Neutrophil (primary cell): ENCODE data around the gene CHST8.

Source experiments
- H3K27ac ChIP-seq: fragments of 200-600 bp; sonication (generic); 2 replicates; pipeline ENCODE4 v1.5.1; 2016; ENCODE audit warnings: mild to moderate bottlenecking, moderate library complexity
- H3K27me3 ChIP-seq: fragments of 200-600 bp; sonication (generic); 2 replicates; pipeline ENCODE4 v1.6.0; 2016; ENCODE audit warnings: mild to moderate bottlenecking
- H3K36me3 ChIP-seq: fragments of 200-600 bp; sonication (generic); 2 replicates; pipeline ENCODE4 v1.5.1; 2017
- H3K4me1 ChIP-seq, 2 experiments: fragments of 200-600 bp in 1 of 2; sonication (generic) in 1 of 2; 1 replicate in 1 of 2; 2 replicates in 1 of 2; pipeline versions ENCODE4 v1.5.1 to v1.6.1; 2013 to 2016; ENCODE audit warnings: low read depth in 1 of 2, low read length in 1 of 2, mild to moderate bottlenecking in 1 of 2, moderate library complexity in 1 of 2; ENCODE audit not compliant: control insufficient read depth in 1 of 2, insufficient read depth in 1 of 2
- H3K4me3 ChIP-seq, 2 experiments: fragments of 200-600 bp in 1 of 2; sonication (generic) in 1 of 2; 1 replicate in 1 of 2; 2 replicates in 1 of 2; pipeline ENCODE4 v1.5.1; 2013 to 2016; ENCODE audit warnings: low read depth in 1 of 2, low read length in 1 of 2, mild to moderate bottlenecking in 1 of 2, moderate library complexity in 1 of 2
- H3K9me3 ChIP-seq: fragments of 200-600 bp; sonication (generic); 2 replicates; pipeline ENCODE4 v1.5.1; 2016
- TF ChIP-seq, protein P1 (sequence below): fragments of 200-600 bp; sonication (generic); IDR thresholded peaks from 2 replicates; pipeline ENCODE4 v1.5.1; 2016; ENCODE audit warnings: antibody characterized with exemption

Gene CHST8

DNA sequence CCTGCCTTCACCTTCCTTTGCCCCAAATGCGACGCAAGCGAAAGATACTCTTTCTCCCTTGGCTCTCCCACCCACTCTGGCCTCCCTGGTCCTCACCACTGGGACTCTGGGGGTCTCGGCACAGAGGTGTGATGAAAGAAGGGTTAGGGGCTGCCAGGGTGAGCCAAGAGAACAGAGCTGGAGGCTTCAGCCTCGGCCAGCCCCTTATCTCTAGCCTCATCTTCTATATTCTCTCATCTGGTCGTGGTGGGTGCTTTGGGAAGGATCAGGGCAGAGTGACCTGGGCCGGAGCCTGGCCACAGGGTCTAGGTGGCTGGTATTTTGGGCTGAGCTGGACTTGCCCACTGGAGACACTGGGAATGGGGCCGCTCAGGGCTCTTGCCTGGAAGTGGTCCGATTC lies 103.8 kb downstream of the CHST8 start:
- no peaks in the 10 kb centered on the region for H3K36me3 ChIP-seq
- H3K9me3 ChIP-seq, result no peaks in the 10 kb centered on the region
- TF ChIP-seq, protein P1, sequence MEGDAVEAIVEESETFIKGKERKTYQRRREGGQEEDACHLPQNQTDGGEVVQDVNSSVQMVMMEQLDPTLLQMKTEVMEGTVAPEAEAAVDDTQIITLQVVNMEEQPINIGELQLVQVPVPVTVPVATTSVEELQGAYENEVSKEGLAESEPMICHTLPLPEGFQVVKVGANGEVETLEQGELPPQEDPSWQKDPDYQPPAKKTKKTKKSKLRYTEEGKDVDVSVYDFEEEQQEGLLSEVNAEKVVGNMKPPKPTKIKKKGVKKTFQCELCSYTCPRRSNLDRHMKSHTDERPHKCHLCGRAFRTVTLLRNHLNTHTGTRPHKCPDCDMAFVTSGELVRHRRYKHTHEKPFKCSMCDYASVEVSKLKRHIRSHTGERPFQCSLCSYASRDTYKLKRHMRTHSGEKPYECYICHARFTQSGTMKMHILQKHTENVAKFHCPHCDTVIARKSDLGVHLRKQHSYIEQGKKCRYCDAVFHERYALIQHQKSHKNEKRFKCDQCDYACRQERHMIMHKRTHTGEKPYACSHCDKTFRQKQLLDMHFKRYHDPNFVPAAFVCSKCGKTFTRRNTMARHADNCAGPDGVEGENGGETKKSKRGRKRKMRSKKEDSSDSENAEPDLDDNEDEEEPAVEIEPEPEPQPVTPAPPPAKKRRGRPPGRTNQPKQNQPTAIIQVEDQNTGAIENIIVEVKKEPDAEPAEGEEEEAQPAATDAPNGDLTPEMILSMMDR, result no peak
- no peaks in the 10 kb centered on the region for H3K27me3 ChIP-seq
- H3K27ac ChIP-seq, result no peak overlapping the region
- no peaks in the 10 kb centered on the region for H3K4me1 ChIP-seq
- no peak overlapping the region for H3K4me3 ChIP-seq

DNA sequence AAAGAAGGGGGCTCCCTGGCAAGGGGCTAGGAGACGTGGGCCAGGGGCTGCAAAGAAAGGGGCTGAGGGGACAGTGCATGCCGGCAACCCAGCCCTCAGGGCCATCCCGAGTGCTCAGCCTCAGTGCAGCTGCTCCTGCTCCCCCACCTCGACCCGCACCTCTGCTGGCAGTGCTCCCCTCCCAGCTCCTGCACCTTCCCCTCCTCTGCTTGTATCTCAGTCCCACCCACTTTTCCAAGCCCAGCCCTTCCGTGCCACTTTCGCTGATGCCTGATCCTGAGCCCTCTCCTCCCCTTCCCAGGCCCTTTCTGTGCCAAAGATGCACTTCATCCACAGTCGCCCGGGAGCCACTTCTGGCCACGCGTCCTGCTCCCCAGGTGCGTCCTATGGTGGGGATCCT lies 105.0 kb downstream of the CHST8 start:
- no peak overlapping the region for H3K4me3 ChIP-seq
- H3K27ac ChIP-seq, result no peak overlapping the region
- H3K4me1 ChIP-seq, result no peaks in the 10 kb centered on the region
- TF ChIP-seq, protein P1, result no peak
- H3K27me3 ChIP-seq, result no peaks in the 10 kb centered on the region
- no peaks in the 10 kb centered on the region for H3K36me3 ChIP-seq
- no peaks in the 10 kb centered on the region for H3K9me3 ChIP-seq

DNA sequence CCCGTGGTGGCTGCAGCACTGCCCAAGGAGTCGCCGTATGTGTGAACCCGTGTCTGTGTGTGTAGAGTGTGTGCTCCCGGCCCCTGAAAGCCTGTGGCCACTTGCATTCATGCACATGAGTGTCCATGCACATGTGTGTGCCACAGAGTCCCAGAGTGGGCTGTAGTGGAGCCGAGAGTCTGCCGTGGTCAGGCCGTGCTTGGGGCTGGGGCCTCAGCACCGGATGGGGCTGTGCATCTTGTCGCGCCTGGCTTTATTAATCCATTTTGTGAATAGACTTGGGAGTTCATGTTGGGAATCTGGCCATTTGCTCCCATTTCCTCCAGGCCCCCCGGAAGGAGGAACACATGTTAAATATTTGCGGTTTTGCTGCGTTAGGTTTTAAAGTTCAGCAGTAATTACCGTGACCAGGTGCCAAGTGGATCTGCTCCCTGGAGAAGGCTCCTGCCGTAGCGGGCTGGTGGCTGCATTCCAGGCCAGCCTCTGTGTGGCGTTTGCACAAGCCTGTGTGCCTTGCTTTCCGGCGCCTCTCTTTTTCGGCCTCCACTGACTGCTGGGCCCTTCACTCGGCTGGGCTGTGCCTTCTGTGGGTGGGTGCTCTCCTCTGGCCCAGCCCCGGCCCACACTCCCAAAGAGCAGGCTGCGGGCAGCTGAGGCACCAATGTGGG lies 105.7 kb downstream of the CHST8 start:
- no peaks in the 10 kb centered on the region for H3K27me3 ChIP-seq

DNA sequence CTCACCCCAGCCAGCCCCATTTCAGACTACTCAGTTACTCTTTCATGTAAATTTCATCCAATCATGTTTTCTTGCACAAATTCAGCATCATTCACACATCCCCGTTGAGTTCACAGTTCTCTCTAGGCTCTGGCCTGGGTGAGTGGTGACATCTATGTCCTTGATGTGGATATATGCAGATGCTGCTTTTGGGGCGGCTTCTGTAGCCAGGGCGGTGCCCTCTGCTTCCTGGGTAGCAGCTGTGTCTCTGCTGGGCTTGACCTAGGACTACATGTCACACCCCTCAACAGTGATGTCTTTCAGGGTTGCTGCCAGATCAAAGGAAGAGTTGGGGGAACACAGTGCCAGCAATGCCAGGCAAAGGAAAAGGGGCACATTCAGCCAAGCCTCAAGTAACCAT lies 106.4 kb downstream of the CHST8 start:
- TF ChIP-seq, protein P1, result no peak
- H3K27ac ChIP-seq, result no peak overlapping the region
- no peaks in the 10 kb centered on the region for H3K36me3 ChIP-seq
- no peaks in the 10 kb centered on the region for H3K4me1 ChIP-seq
- H3K4me3 ChIP-seq, result no peak overlapping the region
- H3K27me3 ChIP-seq, result no peaks in the 10 kb centered on the region
- H3K9me3 ChIP-seq, result no peaks in the 10 kb centered on the region

More for the DNA sequence above, 105.7 kb downstream of the CHST8 start:
- no peak overlapping the region for H3K27ac ChIP-seq
- TF ChIP-seq, protein P1, result no peak
- H3K4me3 ChIP-seq, result no peak overlapping the region
- no peaks in the 10 kb centered on the region for H3K9me3 ChIP-seq
- no peaks in the 10 kb centered on the region for H3K36me3 ChIP-seq
- no peaks in the 10 kb centered on the region for H3K4me1 ChIP-seq

DNA sequence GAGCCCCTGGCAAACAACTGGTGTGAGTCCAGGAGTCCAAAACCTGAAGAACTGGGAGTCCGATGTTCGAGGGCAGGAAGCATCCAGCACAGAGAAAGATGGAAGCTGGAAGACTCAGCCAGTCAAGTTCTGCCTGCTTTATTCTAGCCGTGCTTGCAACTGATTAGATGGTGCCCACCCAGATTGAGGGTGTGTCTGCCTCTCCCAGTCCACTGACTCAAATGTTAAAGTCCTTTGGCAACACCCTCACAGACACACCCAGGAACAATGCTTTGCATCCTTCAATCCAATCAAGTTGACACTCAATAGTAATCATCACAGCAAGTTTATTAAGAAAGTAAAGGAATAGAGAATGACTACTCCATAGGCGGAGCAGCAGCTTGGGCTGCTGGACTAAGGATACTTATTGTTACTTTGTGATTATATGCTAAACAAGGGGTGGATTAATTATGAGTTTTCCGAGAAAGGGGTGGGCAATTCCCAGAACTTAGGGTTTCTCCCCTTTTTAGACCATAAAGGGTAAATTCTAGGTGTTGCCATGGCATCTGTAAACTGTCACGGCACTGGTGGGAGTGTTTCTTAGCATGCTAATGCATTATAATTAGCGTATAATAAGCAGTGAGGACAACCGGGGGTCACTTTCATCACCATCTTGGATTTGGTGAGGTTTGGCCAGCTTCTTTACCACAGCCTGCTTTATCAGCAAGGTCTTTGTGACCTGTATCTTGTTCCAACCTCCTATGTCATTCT lies 109.3 kb downstream of the CHST8 start:
- TF ChIP-seq, protein P1, result no peak
- H3K27me3 ChIP-seq, result no peaks in the 10 kb centered on the region
- H3K36me3 ChIP-seq, result no peaks in the 10 kb centered on the region
- no peak overlapping the region for H3K27ac ChIP-seq
- no peaks in the 10 kb centered on the region for H3K4me1 ChIP-seq
- no peak overlapping the region for H3K4me3 ChIP-seq
- no peaks in the 10 kb centered on the region for H3K9me3 ChIP-seq
